ENCODE measurements around the gene EPHA3.

DNA sequence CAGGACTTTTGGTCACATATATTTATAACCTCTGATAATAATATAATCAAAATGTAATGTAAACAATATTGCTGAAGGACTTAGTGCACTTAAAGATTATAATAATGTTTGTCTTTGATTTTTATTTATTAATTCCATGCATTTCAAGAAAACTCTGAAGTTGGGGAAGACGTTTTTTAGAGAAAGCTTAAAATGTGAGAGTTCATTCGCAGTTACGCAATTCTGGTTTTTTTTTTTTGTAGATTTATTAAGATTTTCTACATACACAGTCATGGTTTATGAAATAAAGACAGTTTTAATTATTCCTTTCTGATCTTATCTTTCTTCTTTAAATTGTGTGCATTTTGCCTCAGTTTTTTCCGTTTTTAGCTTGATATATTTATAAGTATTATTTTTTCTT, 204.7 kb downstream of the EPHA3 start:
- TF ChIP-seq, protein P1, sequence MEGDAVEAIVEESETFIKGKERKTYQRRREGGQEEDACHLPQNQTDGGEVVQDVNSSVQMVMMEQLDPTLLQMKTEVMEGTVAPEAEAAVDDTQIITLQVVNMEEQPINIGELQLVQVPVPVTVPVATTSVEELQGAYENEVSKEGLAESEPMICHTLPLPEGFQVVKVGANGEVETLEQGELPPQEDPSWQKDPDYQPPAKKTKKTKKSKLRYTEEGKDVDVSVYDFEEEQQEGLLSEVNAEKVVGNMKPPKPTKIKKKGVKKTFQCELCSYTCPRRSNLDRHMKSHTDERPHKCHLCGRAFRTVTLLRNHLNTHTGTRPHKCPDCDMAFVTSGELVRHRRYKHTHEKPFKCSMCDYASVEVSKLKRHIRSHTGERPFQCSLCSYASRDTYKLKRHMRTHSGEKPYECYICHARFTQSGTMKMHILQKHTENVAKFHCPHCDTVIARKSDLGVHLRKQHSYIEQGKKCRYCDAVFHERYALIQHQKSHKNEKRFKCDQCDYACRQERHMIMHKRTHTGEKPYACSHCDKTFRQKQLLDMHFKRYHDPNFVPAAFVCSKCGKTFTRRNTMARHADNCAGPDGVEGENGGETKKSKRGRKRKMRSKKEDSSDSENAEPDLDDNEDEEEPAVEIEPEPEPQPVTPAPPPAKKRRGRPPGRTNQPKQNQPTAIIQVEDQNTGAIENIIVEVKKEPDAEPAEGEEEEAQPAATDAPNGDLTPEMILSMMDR (conservative IDR thresholded peaks at IDR 0.05): no peak
- TF ChIP-seq ZFX (IDR thresholded peaks at IDR 0.05): no peak

Measured in C4-2B (cell line).